ENCODE results near the gene PRMT1. TPM values are rescaled to one million over a fixed set of nuclear protein-coding genes. Genes with fewer than 3 reads are reported as not detected.
A peak's percentile ranks its signal among the peaks of the same experiment; 100 is the strongest.
"Not testable (repeated sequence)": the region's sequence is repeated elsewhere in the genome, so short reads cannot be mapped to it uniquely, and the experiment has no call there.

Gene PRMT1
- 100 to 1,000 TPM; 189 to 299 (median 236) TPM for polyA plus RNA-seq (ENCODE audit: insufficient read depth in 1 of 5, insufficient read length in 5 of 5, low replicate concordance in 1 of 5)
- long read RNA-seq, donor 1, transcript PRMT1-201 (10 exons, 1,393 nt), result major isoform, 120 of 163 reads
- long read RNA-seq, donor 1, transcript PRMT1-209 (2 exons, 968 nt), result minor isoform, 7 of 163 reads
- long read RNA-seq, donor 1, partial matches to known transcripts, result 30 of 163 reads
- long read RNA-seq, donor 1, other reads (novel, unspliced or antisense), result 0 of 163 reads
- long read RNA-seq, donor 2, transcript PRMT1-209 (2 exons, 968 nt), result minor isoform, 7 of 149 reads
- long read RNA-seq, donor 2, transcript PRMT1-201 (10 exons, 1,393 nt), result major isoform, 96 of 149 reads
- long read RNA-seq, donor 2, partial matches to known transcripts, result 42 of 149 reads
- long read RNA-seq, donor 2, other reads (novel, unspliced or antisense), result 0 of 149 reads
- long read RNA-seq, donor 3, transcript PRMT1-209 (2 exons, 968 nt), result minor isoform, 11 of 94 reads
- long read RNA-seq, donor 3, transcript PRMT1-201 (10 exons, 1,393 nt), result major isoform, 68 of 94 reads
- long read RNA-seq, donor 3, partial matches to known transcripts, result 10 of 94 reads
- long read RNA-seq, donor 3, other reads (novel, unspliced or antisense), result 0 of 94 reads
- long read RNA-seq, donor 4, transcript PRMT1-209 (2 exons, 968 nt), result minor isoform, 5 of 53 reads
- long read RNA-seq, donor 4, transcript PRMT1-201 (10 exons, 1,393 nt), result major isoform, 44 of 53 reads
- long read RNA-seq, donor 4, partial matches to known transcripts, result 0 of 53 reads
- long read RNA-seq, donor 4, other reads (novel, unspliced or antisense), result 0 of 53 reads
- long read RNA-seq, donor 5, transcript PRMT1-201 (10 exons, 1,393 nt), result major isoform, 113 of 149 reads
- long read RNA-seq, donor 5, transcript PRMT1-209 (2 exons, 968 nt), result minor isoform, 10 of 149 reads
- long read RNA-seq, donor 5, transcript PRMT1-202 (11 exons, 1,327 nt), result minor isoform, 5 of 149 reads
- long read RNA-seq, donor 5, partial matches to known transcripts, result 18 of 149 reads
- long read RNA-seq, donor 5, other reads (novel, unspliced or antisense), result 0 of 149 reads
- long read RNA-seq, donor 6, transcript PRMT1-202 (11 exons, 1,327 nt), result minor isoform, 9 of 301 reads
- long read RNA-seq, donor 6, transcript PRMT1-201 (10 exons, 1,393 nt), result major isoform, 143 of 301 reads
- long read RNA-seq, donor 6, transcript PRMT1-209 (2 exons, 968 nt), result minor isoform, 11 of 301 reads
- long read RNA-seq, donor 6, partial matches to known transcripts, result 127 of 301 reads
- long read RNA-seq, donor 6, other reads (novel, unspliced or antisense), result 6 of 301 reads
- long read RNA-seq, donor 7, transcript PRMT1-201 (10 exons, 1,393 nt), result major isoform, 140 of 163 reads
- long read RNA-seq, donor 7, transcript PRMT1-202 (11 exons, 1,327 nt), result minor isoform, 8 of 163 reads
- long read RNA-seq, donor 7, partial matches to known transcripts, result 5 of 163 reads
- long read RNA-seq, donor 7, other reads (novel, unspliced or antisense), result 8 of 163 reads
- long read RNA-seq, donor 8, transcript PRMT1-201 (10 exons, 1,393 nt), result major isoform, 42 of 43 reads
- long read RNA-seq, donor 8, partial matches to known transcripts, result 0 of 43 reads
- long read RNA-seq, donor 8, other reads (novel, unspliced or antisense), result 0 of 43 reads

GRCh38 chr19:49677231-49677900 lies at the start of gene PRMT1:
Gene PRMT1 (plus strand): TSS chr19:49677271. CDS start chr19:49677281, 10 bp downstream.
- DNase-seq, result no peak

DNA sequence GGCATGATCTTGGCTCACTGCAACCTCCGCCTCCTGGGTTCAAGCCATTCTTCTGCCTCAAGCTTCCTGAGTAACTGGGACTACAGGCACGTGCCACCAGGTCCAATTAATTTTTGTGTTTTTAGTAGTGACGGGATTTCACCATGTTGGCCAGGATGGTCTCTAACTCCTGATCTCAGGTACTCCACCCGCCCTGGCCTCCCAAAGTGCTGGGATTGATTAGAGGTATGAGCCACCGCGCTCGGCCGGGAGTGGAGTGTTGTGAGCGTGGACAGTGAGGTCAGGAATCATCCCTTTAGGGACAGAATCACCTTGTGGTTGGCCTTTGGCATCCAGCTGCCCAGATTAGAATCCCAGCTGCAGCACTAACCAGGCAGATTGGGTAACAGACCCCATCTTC lies 47.4 kb upstream of the PRMT1 start:
- DNase-seq, result no peak

- no peak for DNase-seq
Measured at GRCh38 chr19:49631014-49631588, 46.0 kb upstream of the PRMT1 start.

GRCh38 chr19:49631610-49632192 lies 45.4 kb upstream of the PRMT1 start:
- DNase-seq, result no peak

- DNase-seq, result no peak
Measured at GRCh38 chr19:49632576-49632975, 44.5 kb upstream of the PRMT1 start.

- DNase-seq, result not testable (repeated sequence)
Measured at GRCh38 chr19:49633273-49633672, 43.8 kb upstream of the PRMT1 start.

- no peak for DNase-seq
Measured at GRCh38 chr19:49635530-49636232, 41.4 kb upstream of the PRMT1 start.

GRCh38 chr19:49636233-49636932 lies 40.7 kb upstream of the PRMT1 start:
- no peak for DNase-seq

DNA sequence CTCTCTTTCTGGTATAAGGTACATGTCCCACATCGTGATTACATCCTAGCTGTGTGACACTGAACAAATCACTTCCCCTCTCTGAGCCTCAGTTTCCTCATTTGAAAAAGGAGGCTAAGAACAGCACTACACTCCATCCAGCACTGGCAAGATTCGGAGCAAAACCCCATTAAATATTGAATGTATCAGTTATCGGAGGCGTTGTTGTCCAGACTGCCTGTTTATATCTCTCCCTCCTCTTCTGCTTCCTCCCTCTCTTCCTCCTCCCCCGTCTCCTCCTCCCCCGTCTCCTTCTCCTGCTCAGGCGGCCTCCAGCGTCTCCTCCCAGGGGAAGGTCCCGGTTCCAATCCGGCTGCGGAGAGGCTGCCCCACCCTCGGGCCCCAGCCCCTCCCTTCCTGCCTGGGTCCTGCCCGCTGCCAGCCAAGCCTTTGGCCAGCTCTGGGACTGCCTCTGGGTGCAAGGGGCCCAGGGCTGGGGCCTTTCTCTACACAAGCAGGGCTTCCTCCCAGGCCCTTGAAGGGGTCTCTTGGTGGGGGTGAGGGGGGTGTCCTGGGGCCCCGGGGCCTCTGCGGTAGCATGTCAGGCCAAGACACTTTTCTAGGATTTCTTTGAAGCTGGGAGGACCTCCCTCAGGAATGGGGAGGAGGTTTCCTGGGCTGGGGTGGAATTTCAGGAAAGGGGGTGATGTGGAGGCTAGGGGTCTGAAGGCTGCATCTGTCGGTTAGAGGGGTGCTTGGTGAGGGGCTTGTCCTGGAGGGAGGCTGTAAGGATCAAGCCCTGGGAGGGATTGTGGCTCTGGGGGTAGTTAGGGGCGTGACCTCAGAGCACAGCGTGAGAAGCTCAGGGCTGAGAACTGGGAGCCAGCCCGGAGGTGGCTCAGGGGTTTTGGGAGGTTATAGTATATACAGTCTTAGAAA lies 39.0 kb upstream of the PRMT1 start:
- no peak for DNase-seq

DNA sequence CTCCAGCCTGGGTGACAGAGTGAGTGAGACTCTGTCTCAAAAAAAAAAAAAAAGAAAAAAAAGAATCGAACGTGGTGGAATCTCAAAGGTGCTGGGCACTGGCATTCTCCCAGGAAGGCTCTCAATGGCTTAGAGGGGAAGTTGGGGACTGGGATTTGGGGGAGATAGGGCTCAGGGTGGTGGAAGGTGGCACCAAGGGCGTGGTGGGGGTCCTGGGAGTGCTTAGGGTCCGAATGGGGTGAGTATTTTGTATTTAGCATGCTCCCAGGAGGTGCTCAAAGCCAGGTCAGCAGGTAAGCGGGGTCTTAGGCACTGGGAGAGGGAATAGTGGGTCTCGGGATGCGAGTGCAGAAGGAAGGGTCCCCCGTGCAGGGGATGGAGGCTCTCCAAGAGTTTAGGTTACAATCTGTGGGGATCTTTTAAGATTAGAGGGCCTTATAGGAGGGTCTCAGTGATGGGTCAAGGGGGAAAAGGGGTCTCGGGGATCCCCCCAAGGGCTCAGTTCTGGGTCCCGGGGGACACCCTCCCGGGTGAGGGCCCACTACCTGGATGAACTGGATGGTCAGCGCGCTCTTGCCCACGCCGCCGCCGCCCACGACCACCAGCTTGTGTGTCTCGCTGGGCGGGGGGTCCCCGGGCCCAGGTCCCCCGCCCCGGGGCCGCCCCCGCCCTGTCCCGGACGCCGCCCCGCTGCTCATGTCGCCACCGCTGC lies 37.5 kb upstream of the PRMT1 start:
- DNase-seq, result peak in 1 of 2 donors; percentile 24

DNA sequence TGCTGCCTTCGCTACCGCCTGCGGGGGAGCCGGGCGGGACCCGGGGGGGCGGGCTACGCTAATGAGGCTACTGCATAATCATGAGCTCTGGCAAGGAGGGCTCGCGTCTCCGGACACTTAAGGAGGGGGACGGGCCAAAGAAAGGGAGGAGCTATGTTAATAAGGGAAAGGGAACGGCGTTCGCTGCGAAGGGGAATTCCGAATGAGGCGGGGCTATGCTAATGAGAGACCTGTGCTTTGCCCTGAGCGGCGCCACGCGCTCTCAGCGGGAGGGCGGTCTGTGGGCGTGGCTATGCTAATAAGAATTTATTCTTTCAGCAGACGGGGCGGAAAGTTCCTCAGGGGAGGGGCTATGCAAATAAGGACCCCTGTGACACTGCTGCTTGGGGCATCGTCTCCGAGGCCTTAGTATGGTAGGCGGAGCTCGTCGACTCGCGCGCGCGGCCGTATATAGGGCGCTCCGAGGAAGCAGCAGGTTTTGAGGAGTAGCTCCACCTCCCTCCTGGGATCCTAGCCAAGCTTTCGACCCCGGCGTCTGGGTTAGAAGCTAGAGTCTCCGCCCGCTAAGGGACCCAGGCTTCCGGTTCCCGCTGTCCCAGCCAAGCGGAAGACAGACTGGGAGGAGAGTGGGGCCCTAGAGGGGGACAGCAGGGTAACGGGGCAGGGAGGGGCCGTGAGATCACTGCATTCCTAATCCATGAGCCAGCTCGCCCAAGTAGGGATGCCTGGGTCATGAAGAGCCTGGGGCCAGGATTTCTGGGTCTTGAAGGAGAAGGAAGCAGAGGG lies 36.8 kb upstream of the PRMT1 start, which contains the start of gene RRAS:
Gene RRAS, minus strand, starts transcription at position 31 of the 786 bp plus-strand sequence. CDS start 45 bp downstream, outside the sequence.
- peak; percentile 100 for DNase-seq

DNA sequence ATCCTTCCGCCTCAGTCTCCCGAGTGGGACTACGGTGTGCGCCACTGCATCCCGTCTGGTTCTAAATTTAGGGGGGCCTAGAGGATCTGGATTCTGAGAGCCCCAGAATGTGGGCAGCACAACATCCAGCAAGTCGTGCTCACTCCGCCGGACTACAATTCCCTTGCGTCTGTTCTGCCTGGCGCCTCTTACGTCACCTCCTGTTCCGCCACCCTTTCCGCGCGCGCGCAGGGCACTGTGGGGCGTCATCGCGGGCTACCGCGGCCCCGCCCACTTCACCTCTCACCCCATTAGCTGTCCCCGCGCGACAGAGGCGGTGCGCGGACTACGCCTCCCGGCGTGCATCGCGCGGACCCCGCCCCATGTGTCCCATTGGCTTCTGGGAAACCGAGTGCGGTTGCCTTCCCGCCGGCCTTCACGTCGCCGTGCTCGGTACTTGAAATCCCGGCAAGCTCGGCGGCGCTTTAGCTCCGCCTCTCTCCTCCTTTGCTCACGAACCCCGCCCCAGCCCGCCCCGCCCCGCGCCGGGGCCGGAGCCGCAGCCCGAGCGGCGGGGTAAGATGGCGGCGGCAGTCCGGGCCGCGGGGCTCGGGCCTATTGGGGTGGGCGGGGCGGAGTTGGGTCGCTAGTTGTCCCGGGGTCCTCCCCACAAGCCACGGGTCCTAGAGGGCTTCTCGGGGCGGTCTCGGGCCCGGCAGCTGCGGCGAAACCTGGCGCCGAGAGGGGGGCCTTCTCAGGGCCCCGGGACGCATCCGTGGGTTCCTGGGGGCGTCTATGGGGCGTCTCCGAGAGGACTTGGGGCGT lies 35.2 kb upstream of the PRMT1 start, which contains the start of gene SCAF1:
Gene SCAF1, plus strand, starts transcription at position 522 of the 804 bp plus-strand sequence. CDS start 2,818 bp downstream, outside the sequence.
- peak; percentile 99 to 100 for DNase-seq

DNA sequence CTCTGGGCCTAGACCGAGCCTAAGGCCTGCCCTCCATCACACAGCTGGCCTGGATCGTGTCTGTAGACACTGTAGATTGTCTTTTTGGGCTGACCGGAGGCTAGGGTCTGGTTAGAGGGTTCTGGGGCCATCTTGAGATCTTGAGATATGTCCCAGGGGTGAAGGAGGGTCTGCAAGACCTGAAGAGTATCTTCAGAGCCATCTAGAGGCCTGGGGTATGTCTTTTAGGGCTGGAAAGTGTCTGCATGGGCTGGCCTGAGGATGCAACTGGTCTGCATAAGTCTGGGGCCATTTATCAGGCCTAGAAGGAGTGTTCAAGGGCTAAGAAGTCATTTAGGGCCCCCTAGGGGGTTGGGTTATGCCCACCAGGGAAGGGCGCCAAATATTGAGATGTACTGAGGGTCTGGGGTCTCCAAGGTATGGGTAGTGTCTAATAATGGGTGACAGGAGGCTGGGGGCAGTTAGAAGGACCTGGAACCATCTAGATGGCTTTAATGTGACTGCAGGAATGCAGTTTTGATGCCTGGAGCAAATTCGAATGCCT lies 34.5 kb upstream of the PRMT1 start:
- no peak for DNase-seq

- DNase-seq, result no peak
Measured at GRCh38 chr19:49643466-49643865, 33.6 kb upstream of the PRMT1 start.
